ENCODE data around the gene RAB3GAP1.

Gene RAB3GAP1

DNA sequence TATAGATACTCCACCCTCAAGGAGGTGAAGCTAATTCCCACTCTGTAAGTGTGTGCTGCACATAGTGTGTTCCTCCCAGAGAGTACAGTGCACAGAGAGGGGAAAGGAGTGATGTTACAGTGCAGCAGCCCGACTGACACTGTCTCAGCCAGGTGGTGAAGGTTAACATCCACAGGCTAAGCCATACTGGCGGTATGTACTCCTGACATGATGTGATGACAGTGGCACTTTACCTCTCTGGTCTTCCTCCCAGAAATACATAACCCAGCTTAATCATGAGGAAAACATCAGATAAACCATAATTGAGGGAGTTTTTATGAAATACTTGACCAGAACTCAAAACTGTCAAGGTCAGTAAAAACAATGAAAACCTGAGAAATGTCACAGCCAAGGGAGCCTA, 107.1 kb downstream of the RAB3GAP1 start:
- DNase-seq (ENCODE audit: low read depth) = no peak
- TF ChIP-seq, protein P1, sequence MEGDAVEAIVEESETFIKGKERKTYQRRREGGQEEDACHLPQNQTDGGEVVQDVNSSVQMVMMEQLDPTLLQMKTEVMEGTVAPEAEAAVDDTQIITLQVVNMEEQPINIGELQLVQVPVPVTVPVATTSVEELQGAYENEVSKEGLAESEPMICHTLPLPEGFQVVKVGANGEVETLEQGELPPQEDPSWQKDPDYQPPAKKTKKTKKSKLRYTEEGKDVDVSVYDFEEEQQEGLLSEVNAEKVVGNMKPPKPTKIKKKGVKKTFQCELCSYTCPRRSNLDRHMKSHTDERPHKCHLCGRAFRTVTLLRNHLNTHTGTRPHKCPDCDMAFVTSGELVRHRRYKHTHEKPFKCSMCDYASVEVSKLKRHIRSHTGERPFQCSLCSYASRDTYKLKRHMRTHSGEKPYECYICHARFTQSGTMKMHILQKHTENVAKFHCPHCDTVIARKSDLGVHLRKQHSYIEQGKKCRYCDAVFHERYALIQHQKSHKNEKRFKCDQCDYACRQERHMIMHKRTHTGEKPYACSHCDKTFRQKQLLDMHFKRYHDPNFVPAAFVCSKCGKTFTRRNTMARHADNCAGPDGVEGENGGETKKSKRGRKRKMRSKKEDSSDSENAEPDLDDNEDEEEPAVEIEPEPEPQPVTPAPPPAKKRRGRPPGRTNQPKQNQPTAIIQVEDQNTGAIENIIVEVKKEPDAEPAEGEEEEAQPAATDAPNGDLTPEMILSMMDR (IDR thresholded peaks at IDR 0.05; ENCODE audit: insufficient read depth, low read depth, low read length, missing control alignments) = no peak
- H3K4me3 ChIP-seq (ENCODE audit: low read depth, low read length) = no peak overlapping the region

DNA sequence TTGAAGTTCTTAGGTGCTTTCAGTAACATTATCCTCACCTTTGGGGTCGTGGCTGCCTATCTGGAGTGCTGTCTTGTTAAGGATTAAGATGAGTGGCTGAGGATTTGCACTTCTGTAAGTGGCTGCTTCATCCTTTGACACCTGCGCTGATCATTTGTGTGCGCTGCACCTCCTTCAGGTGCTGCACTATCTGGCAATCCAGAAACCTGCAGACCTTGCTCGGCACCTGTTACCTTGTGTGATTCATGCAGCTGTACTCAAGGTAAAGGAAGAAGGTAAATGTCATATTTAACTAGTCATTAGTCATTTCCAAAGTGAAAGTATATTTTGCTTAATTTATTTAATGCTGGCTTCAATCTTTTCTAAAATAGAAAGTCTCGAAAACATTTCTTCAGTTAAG, 110.3 kb downstream of the RAB3GAP1 start:
- TF ChIP-seq, protein P1 (IDR thresholded peaks at IDR 0.05; ENCODE audit: insufficient read depth, low read depth, low read length, missing control alignments) = no peak
- H3K4me3 ChIP-seq (ENCODE audit: low read depth, low read length) = no peak overlapping the region
- no peak for DNase-seq (ENCODE audit: low read depth)

DNA sequence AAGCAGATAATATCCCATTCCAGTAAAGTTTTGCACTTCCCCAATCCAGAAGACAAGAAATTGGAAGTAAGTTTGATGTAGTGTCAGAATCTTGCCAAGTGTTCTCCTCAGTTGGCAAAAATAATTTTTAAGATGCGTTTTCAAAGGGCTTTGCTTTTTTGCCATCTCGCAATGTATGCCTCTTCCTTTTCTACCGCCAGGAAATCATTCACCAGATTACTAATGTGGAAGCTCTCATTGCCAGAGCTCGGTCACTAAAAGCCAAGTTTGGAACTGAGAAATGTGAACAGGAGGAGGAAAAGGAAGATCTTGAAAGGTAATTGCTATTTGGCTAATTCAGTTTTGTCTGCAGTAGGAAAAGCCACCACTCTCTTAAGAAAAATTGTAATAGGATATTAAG, 110.7 kb downstream of the RAB3GAP1 start:
- TF ChIP-seq, protein P1 (IDR thresholded peaks at IDR 0.05; ENCODE audit: insufficient read depth, low read depth, low read length, missing control alignments) = no peak
- no peak overlapping the region for H3K4me3 ChIP-seq (ENCODE audit: low read depth, low read length)
- DNase-seq (ENCODE audit: low read depth) = no peak

DNA sequence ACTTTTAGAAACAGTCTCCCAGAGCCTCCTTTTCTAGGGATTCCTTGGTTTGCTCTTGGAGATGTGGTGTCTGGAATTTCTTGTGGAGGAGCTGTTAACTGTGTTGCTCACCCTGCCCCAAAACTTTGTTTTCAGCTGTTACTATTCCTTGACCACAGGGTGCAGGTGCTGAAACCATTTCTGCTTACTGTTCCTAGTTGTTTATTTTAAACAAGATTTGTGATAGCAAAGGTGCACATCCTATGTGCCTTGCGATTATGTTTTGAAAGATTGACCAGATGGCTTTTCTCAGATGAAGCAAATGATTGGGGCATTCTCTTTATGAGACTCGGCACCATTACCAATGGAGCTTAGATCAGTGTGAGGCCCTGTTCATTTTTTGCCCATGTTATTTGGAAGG, 111.2 kb downstream of the RAB3GAP1 start:
- DNase-seq (ENCODE audit: low read depth) = no peak
- TF ChIP-seq, protein P1 (IDR thresholded peaks at IDR 0.05; ENCODE audit: insufficient read depth, low read depth, low read length, missing control alignments) = no peak
- H3K4me3 ChIP-seq (ENCODE audit: low read depth, low read length) = no peak overlapping the region

DNA sequence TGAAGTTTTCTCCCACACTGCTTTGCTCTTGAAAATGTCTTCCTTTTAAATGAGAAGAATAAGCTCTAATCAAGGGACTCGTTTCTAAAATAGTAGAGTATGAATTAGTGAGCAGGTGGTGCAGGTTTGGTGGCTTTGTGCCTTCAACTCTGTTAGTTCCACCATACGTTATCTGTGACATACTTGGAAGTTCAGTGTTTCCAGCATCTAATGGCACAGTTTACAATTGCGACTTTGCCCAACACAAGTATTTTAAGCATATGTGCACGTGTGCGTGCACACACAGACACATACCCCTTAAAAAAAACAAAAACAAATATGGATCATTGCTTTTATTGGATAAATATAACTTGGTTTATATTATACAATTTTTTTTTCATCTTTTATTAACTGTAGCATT, 111.8 kb downstream of the RAB3GAP1 start:
- TF ChIP-seq, protein P1 (IDR thresholded peaks at IDR 0.05; ENCODE audit: insufficient read depth, low read depth, low read length, missing control alignments) = no peak
- H3K4me3 ChIP-seq (ENCODE audit: low read depth, low read length) = no peak overlapping the region
- no peak for DNase-seq (ENCODE audit: low read depth)

DNA sequence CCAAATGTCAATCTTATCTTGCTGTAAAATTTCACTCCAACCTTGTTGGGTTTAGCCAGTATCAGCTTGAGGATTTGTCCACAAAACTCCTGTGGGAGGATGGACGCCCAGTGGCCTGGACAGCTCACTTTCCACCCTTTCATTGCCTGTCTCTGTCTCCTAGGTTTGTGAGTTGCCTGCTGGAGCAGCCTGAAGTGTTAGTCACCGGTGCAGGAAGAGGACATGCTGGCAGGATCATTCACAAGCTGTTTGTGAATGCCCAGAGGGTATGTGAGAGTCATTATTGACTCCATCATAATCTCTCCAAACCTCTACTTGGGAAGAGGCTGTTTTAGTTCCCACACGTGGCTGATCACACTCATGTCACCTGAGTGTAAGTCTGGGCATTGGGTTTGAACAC, 112.3 kb downstream of the RAB3GAP1 start:
- H3K4me3 ChIP-seq (ENCODE audit: low read depth, low read length) = no peak overlapping the region
- TF ChIP-seq, protein P1 (IDR thresholded peaks at IDR 0.05; ENCODE audit: insufficient read depth, low read depth, low read length, missing control alignments) = no peak
- no peak for DNase-seq (ENCODE audit: low read depth)

DNA sequence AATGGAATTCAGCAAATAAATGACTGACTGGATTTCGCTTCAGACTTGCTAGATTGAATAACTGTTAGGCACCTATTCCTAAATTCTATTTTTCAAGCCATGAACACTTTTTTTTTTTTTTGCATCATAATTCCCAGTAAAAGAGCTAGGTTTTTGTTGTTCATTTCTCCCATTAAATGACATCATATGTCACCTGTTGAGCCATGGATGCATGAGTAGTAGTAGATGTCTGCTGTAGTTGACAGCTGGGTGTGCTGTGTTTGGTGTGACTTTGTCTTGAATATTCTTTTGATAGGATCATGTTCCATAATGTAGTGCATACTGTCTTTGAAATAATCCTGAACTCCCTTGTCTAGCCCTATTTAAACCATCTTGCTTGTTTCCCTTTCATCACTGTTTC, 115.2 kb downstream of the RAB3GAP1 start:
- H3K4me3 ChIP-seq (ENCODE audit: low read depth, low read length) = no peak overlapping the region
- TF ChIP-seq, protein P1 (IDR thresholded peaks at IDR 0.05; ENCODE audit: insufficient read depth, low read depth, low read length, missing control alignments) = no peak
- no peak for DNase-seq (ENCODE audit: low read depth)
